MCF 10A (cell line): Measurements from ENCODE around the gene HNRNPM. TPM values are rescaled to one million over a fixed set of nuclear protein-coding genes. Genes with fewer than 3 reads are reported as not detected.

Source experiments
- Bru-seq: library from RNA; stranded (reverse); fragments of 400-500 nt; gene quantifications from one replicate; lab custom pipeline; 2021; lab: Mats Ljungman, UMichigan
- BruChase-seq, 2 experiments: library from RNA; stranded (reverse); fragments of 400-500 nt; gene quantifications; one replicate each; lab custom pipeline; 2021; lab: Mats Ljungman, UMichigan
- BruUV-seq: library from RNA; stranded (reverse); fragments of 400-500 nt; replicated peaks from 2 replicates; lab custom pipeline; 2021; lab: Mats Ljungman, UMichigan
- CTCF ChIA-PET: fragments of 300-600 bp; sonication (Branson Sonifier 250); formaldehyde crosslinking; extraction: SDS; loops from one replicate; lab custom pipeline; 2021; ENCODE audit warnings: antibody characterized with exemption, inconsistent platforms; lab: Yijun Ruan, JAX
- POLR2A ChIA-PET: fragments of 300-600, 350-650 bp; sonication (Branson Sonifier 250); formaldehyde crosslinking; extraction: SDS; loops from one replicate; lab custom pipeline; 2020; ENCODE audit warnings: antibody characterized with exemption, inconsistent platforms; lab: Yijun Ruan, JAX
- DNase-seq: peaks from one replicate; pipeline ENCODE4 v3.0.0-alpha.2; 2018; ENCODE audit not compliant: unreplicated experiment
- H3K27ac Mint-ChIP-seq: one replicate; pipeline ENCODE4 v1.8.0; 2022; ENCODE audit warnings: mild to moderate bottlenecking, low read depth, mixed read lengths; ENCODE audit not compliant: unreplicated experiment
- H3K27me3 Mint-ChIP-seq: one replicate; pipeline ENCODE4 v1.8.0; 2022; ENCODE audit warnings: mixed read lengths; ENCODE audit not compliant: insufficient read depth, unreplicated experiment
- H3K36me3 Mint-ChIP-seq: one replicate; pipeline ENCODE4 v1.8.0; 2022; ENCODE audit warnings: mild to moderate bottlenecking, moderate library complexity, mixed read lengths; ENCODE audit not compliant: insufficient read depth, unreplicated experiment
- H3K4me1 Mint-ChIP-seq: one replicate; pipeline ENCODE4 v1.8.0; 2022; ENCODE audit warnings: mixed read lengths; ENCODE audit not compliant: insufficient read depth, unreplicated experiment
- H3K4me3 Mint-ChIP-seq: one replicate; pipeline ENCODE4 v1.8.0; 2022; ENCODE audit warnings: mild to moderate bottlenecking, moderate library complexity, mixed read lengths; ENCODE audit not compliant: unreplicated experiment
- H3K9me3 Mint-ChIP-seq: one replicate; pipeline ENCODE4 v1.8.0; 2022; ENCODE audit warnings: mixed read lengths; ENCODE audit not compliant: unreplicated experiment
- intact Hi-C: fragments of 100-400 bp; cut with micrococcal nuclease; formaldehyde crosslinking; loops from 2 replicates; pipeline ENCODE4 v1.14.1; 2022
- long read RNA-seq: library from polyadenylated mRNA; stranded (forward); transcript quantifications from one replicate; pipeline ENCODE4 v2.0.0, GENCODE V29; 2022
- total RNA-seq: library from RNA; stranded (reverse); gene quantifications from 2 replicates; pipeline ENCODE4 v1.2.3, GENCODE V29; 2022
- TF ChIP-seq, protein P1 (sequence below): fragments of 200-600 bp; IDR thresholded peaks from one replicate; pipeline ENCODE4 v1.8.0; 2022; ENCODE audit warnings: antibody characterized with exemption, mild to moderate bottlenecking; ENCODE audit not compliant: unreplicated experiment

The HNRNPM gene, protein sequence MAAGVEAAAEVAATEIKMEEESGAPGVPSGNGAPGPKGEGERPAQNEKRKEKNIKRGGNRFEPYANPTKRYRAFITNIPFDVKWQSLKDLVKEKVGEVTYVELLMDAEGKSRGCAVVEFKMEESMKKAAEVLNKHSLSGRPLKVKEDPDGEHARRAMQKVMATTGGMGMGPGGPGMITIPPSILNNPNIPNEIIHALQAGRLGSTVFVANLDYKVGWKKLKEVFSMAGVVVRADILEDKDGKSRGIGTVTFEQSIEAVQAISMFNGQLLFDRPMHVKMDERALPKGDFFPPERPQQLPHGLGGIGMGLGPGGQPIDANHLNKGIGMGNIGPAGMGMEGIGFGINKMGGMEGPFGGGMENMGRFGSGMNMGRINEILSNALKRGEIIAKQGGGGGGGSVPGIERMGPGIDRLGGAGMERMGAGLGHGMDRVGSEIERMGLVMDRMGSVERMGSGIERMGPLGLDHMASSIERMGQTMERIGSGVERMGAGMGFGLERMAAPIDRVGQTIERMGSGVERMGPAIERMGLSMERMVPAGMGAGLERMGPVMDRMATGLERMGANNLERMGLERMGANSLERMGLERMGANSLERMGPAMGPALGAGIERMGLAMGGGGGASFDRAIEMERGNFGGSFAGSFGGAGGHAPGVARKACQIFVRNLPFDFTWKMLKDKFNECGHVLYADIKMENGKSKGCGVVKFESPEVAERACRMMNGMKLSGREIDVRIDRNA
- total RNA-seq (149 and 161 TPM in 2 replicates), Bru-seq, nascent RNA (percentile 94 among the genes with signal in this experiment), BruChase-seq, experiment 1, labeled RNA remaining after a 6-hour chase (percentile 92 among the genes with signal in this experiment), BruChase-seq, experiment 2, labeled RNA remaining after a 2-hour chase (percentile 93 among the genes with signal in this experiment)
- long read RNA-seq, transcript HNRNPM-217 (15 exons, 2,458 nt) = major isoform, 8 of 549 reads
- long read RNA-seq, partial matches to known transcripts = 72 of 549 reads
- long read RNA-seq, other reads (novel, unspliced or antisense) = 467 of 549 reads

GRCh38 chr19:8444677-8445487 is at the start of gene HNRNPM:
Gene HNRNPM, plus strand, starts transcription at chr19:8444975. Its CDS starts 24 bp downstream, at chr19:8444999.
- Mint-ChIP-seq H3K4me3 (peak within 1 kb of the TSS; percentile 95), H3K4me1 (peaks cover 21% of the 10 kb centered on the region), H3K27ac (peak within 1 kb of the TSS; percentile 99), H3K27me3 (no peaks in the 10 kb centered on the region), H3K36me3 (peaks cover 31% of the 10 kb centered on the region), H3K9me3 (no peaks in the 10 kb centered on the region)
- POLR2A ChIA-PET = interaction anchor here (0.6 to 3.6 kb wide), 34 partner anchors 10 to 1382 kb away, joined by 3 to 45 read pairs (median 4); partner anchors contain the start of genes MARCHF2, NDUFA7, RAB11B and RPS28
- intact Hi-C loops = loop anchor here (1.0 to 5.0 kb wide), 3 partner anchors 21 to 68 kb away; partner anchors contain the start of gene MARCHF2
- no TSS peak for BruUV-seq
- TF ChIP-seq, protein P1, sequence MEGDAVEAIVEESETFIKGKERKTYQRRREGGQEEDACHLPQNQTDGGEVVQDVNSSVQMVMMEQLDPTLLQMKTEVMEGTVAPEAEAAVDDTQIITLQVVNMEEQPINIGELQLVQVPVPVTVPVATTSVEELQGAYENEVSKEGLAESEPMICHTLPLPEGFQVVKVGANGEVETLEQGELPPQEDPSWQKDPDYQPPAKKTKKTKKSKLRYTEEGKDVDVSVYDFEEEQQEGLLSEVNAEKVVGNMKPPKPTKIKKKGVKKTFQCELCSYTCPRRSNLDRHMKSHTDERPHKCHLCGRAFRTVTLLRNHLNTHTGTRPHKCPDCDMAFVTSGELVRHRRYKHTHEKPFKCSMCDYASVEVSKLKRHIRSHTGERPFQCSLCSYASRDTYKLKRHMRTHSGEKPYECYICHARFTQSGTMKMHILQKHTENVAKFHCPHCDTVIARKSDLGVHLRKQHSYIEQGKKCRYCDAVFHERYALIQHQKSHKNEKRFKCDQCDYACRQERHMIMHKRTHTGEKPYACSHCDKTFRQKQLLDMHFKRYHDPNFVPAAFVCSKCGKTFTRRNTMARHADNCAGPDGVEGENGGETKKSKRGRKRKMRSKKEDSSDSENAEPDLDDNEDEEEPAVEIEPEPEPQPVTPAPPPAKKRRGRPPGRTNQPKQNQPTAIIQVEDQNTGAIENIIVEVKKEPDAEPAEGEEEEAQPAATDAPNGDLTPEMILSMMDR = no peak
- CTCF ChIA-PET = interaction anchor here (0.8 to 3.1 kb wide), 3 partner anchors 31 to 91 kb away, joined by 3 to 20 read pairs (median 4); partner anchors contain the start of gene MARCHF2
- peak; percentile 98 for DNase-seq

- Mint-ChIP-seq H3K27ac (peak overlapping the region; percentile 83), H3K27me3 (no peaks in the 10 kb centered on the region), H3K4me1 (peaks cover 30% of the 10 kb centered on the region), H3K4me3 (no peak overlapping the region), H3K9me3 (no peaks in the 10 kb centered on the region), H3K36me3 (peaks cover 13% of the 10 kb centered on the region)
- POLR2A ChIA-PET = interaction anchor here (1.0 kb wide), 1 partner anchor 41 kb away, joined by 6 read pairs; no protein-coding TSS in a partner anchor
- no TSS peak for BruUV-seq
- CTCF ChIA-PET = interaction anchor here (0.6 to 7.0 kb wide), 6 partner anchors 41 to 187 kb away, joined by 3 to 72 read pairs (median 4); no protein-coding TSS in a partner anchor
- intact Hi-C loops = loop anchor here (1.0 kb wide), 1 partner anchor 40 kb away; no protein-coding TSS in a partner anchor
- no peak for DNase-seq
- TF ChIP-seq, protein P1 = no peak
These were observed 49.1 kb upstream of the HNRNPM start for GRCh38 chr19:8395621-8396082.

GRCh38 chr19:8396185-8396562 is 48.6 kb upstream of the HNRNPM start:
- BruUV-seq = no TSS peak
- Mint-ChIP-seq H3K4me3 (no peak overlapping the region), H3K9me3 (no peaks in the 10 kb centered on the region), H3K27ac (no peak overlapping the region), H3K36me3 (peaks cover 18% of the 10 kb centered on the region), H3K27me3 (no peaks in the 10 kb centered on the region), H3K4me1 (peaks cover 30% of the 10 kb centered on the region)
- POLR2A ChIA-PET = interaction anchor here (1.0 kb wide), 1 partner anchor 42 kb away, joined by 6 read pairs; no protein-coding TSS in a partner anchor
- intact Hi-C loops = loop anchor here (1.0 kb wide), 1 partner anchor 41 kb away; no protein-coding TSS in a partner anchor
- TF ChIP-seq, protein P1 = no peak
- DNase-seq = no peak
- CTCF ChIA-PET = interaction anchor here (0.6 to 7.0 kb wide), 6 partner anchors 41 to 187 kb away, joined by 3 to 72 read pairs (median 4); no protein-coding TSS in a partner anchor
